Amniotic epithelial cell (primary cell): Measurements from ENCODE around the gene BBOX1.
A peak's percentile ranks its signal among the peaks of the same experiment; 100 is the strongest.

Experiments used
- DNase-seq: peaks from one replicate; pipeline ENCODE4 v3.0.0-alpha.2; 2010; ENCODE audit warnings: low read depth

The BBOX1 gene

DNA sequence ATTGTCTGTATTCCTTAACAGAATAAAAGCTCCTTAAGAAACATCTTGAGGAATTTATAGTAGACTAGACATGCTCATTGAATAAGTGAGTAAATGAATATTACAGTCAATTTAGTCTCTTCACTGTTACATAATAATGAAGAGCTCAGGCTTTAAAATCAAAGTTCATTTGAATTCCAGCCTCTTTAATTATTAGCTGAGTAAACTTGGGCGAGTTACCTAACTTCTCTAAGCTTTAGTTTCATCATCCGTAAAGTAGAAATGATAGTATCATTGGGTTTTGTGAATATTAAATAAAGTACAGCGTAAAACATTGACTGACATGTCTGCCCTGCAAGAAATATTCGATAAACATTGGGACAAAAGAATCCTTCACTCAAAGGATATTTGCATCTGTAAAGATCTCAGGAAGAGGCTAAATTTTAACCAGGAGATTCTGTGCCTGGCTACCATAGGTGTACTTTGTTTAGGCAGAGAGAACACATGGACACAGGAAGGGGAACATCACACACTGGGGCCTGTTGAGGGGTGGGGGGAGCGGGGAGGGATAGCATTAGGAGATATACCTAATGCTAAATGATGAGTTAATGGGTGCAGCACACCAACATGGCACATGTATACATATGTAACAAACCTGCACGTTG is 15.2 kb upstream of the BBOX1 start:
- no peak for DNase-seq

DNA sequence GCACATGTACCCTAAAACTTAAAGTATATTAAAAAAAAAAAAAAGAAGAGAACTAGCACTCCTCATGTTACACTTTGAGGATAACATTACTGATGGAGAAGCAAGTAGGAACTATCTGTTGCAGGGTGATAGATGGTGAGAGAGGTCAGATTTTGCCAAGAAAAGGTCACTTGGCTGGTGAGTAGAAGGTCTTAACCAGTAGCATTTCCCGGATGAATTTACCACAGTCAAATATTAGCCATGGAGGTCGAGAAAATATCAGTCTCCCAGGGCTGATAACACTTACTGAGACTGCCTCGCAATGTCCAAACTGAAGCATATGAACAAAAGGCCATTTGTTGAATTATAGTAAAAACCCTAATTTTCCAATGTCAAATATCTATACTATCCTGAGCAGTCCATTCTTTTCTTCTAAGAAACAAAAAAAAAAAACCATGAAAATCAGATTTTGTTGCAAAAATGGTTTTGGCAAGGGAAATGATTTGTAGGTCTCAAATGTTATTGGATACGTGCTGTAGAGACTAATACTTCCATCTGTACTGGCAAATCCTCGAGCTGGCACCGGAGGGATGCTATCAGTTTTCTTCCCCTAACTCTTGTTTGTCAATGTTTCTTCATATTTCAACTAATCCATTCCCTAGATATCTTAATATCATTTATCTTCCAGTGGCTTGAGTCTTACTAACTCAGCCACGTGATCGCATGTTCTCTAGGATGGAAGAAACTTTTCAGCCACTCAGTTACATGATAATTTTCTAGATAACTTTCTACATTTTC is 14.5 kb upstream of the BBOX1 start:
- peak; percentile 14 for DNase-seq

DNA sequence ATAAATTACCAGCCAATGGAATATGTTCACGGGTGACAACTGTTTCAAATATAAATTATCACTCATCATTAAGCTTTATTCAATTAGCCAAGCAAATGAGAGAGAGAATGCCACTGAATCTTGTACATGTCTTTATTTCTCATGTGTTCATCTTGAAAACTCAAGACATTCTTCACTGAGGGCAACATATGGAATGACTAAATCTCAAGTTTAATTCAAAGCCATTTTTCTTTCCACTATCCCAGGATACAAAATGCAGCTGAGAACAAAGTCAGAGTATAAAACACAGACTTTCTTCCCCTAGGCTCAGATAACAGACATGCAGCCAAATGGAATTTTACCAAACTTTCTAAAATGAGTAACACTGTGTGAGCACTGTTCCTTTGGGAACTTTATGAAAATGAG is 12.1 kb upstream of the BBOX1 start:
- no peak for DNase-seq

DNA sequence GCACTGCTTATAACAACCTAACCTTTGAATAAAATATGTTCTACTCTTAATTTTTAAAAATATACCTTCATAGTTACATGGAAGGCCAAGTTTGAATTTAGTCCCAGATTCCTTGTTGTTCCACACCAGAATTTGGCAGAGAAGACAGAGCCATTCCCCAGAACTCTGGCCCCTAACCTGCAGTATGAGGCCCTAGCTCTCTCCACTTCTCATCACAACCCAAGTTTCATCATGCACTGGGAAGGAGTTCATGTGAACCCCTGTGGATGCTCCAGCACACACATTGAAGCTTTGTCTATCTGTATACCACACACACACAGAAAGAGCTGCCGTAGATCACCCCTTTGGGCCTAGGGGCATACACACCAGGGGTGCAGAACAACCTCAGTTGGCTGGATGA is 10.6 kb upstream of the BBOX1 start:
- DNase-seq: no peak

DNA sequence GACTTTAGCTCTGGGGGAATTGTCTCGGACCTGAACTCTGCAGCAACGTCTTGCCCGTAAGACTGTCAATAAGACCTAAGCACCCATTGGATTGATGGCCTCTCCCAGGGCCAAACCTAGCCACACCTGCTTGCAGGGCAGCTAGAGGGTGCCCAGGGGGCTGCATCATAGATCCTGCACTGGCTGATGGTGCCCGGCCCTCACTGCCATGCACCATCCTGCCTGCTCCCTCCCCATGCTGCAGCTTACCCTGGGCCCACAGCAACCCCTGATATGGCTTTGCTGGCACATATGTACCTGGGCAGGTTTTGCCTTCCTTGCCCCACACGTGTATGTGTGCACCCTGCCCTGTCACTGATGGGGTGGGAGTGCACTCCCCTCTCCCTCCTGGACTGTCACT is 8.9 kb upstream of the BBOX1 start:
- no peak for DNase-seq

DNA sequence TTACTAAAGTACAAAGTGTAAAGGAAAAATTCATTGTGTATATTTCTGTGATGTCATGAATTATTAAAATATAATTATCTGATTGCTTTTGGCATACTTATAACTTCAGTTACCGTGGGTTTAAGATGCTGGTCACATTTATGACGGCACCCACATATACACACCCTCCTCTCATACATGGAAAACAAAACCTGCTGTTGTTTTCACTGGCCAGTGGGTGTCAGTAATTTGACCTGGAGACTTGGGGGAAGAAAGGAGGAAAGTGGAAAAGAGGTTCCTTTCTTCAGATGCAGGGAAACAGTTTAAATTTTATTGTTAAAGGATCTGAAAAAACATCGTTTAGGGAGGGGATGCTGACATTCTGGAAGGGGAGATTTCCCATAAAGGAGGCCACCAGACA is 742 bp upstream of the BBOX1 start:
- no peak for DNase-seq

DNA sequence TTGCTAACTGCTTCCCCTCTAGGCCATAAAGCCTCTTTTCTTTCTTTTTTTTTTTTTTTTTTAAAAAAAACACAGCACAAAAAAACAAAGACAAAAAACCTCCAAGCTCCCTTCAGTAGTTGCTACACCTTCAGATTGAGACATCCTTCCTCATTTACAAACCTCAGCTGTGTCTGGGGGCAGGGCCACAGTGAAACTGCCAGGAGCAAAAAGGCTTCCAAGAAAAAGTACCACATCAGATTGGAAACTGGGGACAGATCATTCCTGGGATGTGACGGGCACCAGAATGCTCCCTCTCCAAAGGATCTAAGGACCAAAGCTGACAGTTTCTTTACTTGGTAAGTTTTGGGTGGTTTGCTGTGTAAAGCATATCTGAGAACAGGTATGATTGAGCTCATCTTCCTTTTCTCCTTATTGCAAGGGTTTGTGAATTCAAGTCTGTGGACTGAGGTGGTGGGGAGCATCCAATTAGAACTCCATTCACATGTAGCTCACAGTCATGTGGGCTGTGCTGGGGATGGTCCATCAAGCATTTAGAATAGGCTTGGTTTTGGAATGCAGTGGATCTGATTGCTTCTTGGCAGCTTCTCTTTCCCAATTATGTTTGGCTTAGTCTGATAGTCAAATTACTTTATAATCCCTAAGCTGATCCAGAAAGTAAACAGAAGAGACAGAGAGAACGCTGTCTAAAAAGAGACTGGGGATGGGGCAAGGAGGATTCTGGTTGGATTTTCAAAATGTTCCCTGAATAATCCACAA is 705 bp downstream of the BBOX1 start:
- DNase-seq: peak; percentile 24

DNA sequence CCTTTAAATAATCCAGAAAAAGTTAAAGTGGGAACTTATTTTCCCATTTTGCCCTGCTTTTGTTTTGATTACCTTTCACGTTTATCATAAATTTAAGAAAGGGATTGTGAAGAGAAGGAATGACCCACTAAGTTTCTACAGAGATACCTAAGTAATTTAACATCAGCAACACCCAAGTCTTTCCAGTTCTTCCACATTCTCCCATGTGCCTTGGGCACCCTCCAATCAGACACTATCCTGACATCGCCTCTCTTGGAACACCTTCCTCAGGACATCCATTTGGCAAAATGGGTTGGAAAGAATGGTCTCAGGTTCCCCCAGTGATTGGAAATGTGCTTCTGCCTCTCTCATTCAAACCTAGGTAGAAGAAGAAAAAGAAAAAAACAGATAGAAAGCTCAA is 6.3 kb downstream of the BBOX1 start:
- no peak for DNase-seq

DNA sequence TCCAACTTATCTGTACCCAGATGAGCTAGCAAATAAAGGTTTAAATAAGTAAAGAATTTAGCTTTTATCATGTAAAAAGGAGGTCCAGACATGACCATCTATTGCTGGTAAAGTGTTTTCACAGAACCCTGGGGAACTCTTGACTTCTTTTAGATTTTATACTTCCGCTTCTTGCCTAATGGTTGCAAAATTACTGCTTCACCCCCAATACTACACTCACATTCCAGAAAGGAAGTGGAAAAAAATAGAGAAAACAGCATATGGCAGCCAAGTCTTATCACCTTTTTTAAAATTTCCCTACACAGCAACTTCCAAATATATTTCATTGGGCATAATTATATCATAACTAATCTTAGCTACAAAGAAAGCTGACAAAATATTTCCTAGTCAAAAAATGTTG is 12.1 kb downstream of the BBOX1 start:
- DNase-seq: no peak

DNA sequence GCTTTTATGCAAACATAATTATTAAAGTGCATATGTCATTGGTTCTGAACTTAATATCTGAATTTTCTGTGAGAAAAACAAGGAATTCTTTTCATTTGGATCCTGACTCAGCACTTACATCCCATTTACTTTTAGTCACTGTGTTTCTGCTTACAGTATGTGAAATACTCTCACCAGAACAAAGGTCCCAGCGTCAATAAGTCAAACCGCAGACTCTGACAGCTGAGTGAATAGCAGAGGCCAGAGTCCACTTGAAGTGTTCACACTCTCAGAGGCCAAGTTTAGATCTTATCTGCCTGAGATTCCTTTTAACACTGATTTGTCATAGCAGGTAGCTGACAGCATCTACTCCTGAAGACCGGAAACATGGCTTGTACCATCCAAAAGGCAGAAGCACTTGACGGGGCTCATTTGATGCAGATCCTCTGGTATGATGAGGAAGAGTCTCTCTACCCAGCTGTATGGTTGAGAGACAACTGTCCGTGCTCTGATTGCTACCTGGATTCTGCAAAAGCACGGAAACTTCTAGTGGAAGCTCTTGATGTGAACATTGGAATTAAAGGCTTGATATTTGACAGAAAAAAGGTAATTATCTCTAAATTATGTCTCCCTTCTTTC is 14.6 kb downstream of the BBOX1 start:
- DNase-seq: peak; percentile 88

DNA sequence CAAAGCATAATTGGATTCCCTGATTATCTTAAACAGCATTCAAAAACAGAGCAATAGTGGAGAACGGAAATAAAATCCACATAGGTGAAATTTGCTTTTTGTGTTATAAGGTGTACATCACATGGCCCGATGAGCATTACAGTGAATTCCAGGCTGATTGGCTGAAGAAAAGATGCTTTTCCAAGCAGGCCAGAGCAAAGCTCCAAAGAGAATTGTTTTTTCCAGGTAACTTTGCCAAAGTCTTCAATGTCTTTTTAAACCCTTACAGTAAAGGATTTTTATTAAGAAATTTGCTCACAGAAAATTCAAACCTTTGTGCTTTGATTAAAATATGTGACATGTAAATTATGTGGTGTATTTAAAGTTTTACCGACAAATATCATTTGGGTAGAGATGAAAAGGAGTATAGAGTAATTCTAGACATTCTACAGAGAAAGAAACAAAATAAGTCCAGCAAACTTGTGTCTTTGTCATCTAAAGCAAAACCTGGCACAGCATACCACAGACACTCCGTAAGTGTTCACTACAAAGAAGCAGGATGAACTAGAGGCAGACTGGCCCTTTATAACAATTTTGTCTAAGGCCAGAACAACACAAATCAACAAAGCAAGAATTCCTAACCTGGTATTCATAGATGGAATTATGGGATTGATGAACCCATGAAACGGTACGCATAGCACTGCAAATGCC is 16.6 kb downstream of the BBOX1 start:
- no peak for DNase-seq

DNA sequence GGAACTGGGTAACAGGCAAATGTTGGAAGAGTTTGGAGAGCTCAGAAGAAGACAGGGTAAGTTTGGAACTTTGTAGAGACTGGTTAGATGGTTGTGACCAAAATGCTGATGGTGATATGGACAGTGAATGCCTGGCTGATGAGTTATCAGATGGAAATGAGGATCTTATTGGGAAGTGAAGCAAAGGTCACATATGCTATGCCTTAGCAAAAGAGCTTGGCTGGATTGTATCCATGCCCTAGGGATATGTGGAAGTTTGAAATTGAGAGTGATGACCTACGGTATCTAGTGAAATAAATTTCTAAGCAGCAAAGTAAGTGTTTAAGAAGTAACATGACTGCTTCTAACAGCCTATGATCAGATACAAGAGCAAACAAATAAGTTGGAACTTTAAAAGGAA is 17.8 kb downstream of the BBOX1 start:
- DNase-seq: no peak

DNA sequence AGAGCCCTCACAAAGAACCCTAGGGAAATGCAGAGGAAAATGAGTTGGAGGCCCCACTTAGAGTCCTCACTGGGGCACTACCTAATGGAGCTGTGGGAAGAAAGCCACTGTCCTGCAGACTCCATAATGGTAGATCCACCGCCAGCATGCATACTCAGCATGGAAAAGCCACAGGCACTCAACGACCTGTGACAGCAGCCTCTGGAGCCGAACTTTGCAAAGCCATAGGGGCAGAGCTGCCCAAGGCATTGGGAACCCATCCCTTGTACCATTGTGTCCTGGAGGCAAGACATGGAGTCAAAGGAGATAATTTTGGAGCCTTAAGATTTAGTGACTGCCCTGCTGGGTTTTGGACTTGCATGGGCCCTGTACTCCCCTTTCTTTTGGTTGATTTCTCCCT is 18.8 kb downstream of the BBOX1 start:
- no peak for DNase-seq

DNA sequence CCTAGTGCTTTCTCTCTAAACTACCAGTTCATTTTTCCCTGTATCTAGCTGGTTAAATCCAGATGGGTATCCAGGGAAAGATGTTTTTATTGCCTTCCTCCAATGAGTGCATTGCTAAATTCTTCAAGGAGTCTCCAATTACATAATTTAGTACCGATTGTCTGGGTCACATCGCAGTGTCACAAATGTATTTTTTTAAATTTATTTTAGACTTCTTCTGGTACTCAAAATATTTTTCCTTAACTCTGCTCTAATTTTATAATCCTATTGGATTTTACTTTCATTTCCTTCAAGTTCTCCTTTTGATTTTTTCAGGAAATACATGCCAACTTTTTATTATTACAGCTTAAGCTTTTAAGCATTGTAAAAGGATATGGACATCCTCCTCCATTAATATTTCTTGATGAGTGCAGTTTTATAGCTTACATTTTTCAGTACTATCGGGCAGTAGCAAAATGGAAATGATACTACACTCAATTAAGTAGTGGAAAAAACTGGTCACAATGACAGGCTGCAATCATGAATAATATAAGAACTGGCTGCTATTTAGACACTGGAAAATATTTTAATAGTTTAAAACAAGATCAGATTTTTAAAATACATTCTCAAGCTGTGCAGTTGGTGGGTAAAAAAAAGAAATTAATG is 20.3 kb downstream of the BBOX1 start:
- no peak for DNase-seq

DNA sequence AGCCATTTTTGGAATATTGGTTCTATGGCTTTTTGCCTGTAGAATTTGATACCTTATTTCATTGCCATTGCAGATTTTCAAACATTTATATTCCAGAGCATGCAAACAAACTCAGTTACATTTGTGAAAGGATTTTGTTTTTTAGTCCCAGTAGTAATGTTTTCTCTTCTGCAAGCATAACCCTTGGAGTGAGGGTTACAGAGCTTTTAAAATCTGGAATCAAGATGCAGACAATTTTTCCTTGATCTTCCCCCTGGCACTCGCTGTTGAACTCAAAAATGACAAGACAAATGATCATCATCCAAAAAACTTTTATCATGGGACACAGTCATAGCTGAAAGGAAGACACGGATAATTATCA is 20.8 kb downstream of the BBOX1 start:
- no peak for DNase-seq

DNA sequence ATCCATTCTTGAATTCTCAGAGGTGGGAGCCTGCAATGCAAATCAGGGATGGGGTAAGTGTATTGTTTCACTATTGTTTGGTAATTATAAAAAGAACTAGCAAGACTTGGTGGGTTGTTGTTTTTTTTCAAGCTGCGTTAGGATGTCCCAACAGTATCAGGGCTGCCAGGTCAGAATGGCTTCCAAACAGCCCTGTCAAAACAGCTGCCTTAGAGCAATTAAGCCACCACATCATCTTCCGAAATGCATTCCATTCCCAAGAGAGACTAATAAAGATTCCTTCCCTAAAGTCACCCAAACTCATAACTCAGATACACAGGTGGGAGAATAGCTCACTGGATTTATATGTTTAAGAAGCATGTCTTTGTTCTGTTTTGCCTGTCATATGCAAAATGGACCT is 23.5 kb downstream of the BBOX1 start:
- no peak for DNase-seq

DNA sequence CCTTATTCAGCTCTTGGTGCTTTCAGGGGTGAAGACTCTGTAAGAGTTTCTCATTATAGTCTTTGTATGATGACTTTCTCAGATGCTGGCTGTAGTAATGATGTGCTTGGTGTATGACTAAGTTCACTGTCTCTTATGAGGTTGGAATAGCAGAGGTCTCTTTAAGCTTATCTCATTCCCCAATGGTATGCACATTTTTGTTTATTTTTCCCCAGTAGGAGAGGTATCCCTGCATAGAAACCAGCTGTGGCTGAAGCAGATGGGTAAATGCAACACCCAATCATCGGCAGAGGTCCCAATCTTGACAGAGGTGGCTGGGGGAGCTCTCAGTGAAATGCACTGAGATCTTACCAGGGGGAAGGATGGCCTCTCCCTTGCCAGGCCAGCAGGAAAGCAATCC is 34.6 kb downstream of the BBOX1 start:
- DNase-seq: peak; percentile 50

DNA sequence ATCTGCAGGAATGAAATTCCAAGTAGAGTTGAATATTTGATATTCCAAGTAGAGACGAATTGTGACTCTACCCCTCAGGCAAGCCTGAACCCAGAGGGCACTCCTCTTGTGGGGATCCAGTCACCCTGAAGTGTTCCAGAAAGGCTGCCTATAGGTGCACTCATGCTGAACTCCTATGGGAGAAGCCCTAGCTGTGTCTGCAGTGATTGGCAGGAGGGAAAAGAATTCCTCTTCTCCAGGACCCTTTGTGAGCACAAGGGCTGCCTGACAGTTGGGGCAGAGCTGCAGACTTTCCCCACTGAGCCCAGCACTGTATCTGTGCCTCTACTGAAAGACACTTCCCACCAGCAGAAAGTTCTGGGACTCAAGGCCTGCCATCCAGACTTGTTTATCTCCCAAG is 35.0 kb downstream of the BBOX1 start:
- DNase-seq: no peak

DNA sequence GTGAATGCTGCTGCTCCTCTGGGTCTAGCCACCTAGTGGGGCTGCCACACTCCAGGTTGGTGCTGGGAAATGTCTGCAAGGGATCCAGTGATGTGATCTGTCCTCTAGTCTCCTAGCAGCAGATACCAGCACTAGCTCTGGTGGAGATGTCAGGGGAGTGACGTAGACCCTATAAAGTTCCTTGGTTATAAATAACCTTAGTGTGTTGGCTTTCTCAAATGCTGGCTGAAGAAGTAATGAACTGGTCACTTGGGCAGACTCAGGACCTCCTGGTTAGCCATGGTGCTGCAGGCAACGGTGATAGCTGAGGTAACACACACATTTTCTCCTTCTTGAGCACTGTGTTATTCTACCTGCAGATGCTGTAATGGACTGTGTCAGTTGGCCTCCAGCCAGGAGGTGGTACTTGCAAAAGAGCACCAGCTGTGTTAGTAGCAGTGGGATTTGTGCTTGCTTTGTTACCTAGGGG is 35.5 kb downstream of the BBOX1 start:
- DNase-seq: no peak

DNA sequence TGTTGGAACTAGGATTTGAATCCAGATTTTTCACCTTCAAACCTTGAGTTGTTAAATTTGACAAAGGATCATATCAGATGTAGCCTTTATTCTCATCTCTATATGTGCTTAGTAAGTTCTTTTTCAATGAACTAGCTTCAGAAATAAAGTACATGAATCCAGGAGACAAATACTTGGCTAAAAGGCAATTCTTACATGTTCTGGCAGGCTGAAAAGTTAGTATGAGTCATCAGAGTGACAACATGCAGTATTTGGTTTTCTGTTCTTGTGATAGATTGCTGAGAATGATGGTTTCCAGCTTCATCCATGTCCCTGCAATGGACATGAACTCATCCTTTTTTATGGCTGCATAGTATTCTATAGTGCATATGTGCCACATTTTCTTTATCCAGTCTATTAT is 40.4 kb downstream of the BBOX1 start:
- peak; percentile 33 for DNase-seq

DNA sequence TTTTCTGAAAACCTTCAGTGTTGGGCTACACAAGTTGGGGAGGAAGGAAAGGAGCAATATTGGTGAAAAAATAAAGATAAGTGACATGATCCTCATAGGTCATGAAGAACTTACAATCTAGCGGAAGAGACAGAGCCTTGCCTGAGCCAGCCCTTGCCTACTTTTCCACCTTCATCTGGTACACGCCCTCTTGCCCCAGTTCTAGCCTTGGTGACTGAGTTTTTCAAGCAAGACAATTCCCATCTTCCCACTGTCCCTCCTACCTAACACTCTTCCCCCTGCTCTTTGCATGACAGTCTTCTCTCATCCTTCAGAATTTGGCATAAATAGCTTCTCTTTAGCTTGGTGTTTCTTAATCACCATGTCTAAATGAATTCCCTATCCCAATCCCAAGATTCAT is 42.6 kb downstream of the BBOX1 start:
- no peak for DNase-seq

DNA sequence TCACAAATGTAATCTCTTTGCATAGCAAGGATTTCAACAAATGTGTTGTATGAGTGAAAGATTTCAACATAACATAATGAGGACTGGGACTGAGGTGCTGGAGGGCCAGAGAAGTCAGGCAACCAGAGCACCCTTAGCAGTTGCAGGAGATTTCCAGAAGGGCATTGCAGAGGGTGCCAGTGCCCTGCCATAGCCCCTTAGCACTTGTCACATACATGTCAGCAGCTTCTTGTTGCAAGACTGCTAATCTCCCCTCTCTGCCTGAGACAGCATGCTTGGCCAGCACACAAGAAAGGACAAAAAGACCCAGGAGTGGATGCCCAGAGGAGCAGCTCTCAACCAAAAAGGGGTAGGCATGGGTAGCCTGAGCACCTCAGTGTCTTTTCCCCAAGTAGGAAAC is 43.2 kb downstream of the BBOX1 start:
- no peak for DNase-seq
